Omental fat pad (tissue), 4 donors: Measurements from ENCODE around the gene BEGAIN. TPM values are rescaled to one million over a fixed set of nuclear protein-coding genes. Genes with fewer than 3 reads are reported as not detected.

ENCODE experiments used
- ATAC-seq: fragments of 150-250 bp; one replicate; pipeline ENCODE4 v1.9.1; 2016; ENCODE audit warnings: mild to moderate bottlenecking, moderate library complexity; ENCODE audit not compliant: low FRiP score
- DNase-seq: peaks from one replicate; pipeline ENCODE4 v3.0.0-alpha.2; 2019; ENCODE audit warnings: low spot score
- total RNA-seq, 4 donors: library from RNA; depleted of rRNA; stranded (reverse); fragments of >200 nt; gene quantifications; one replicate each; pipeline ENCODE4 v1.1.0, GENCODE V29; 2016
- TF ChIP-seq, protein P1 (sequence below), 3 donors: fragments of 450-650 bp; IDR thresholded peaks; one replicate each; pipeline ENCODE4 v1.5.1; 2016 to 2017; ENCODE audit warnings: antibody characterized with exemption in 3 of 3, mild to moderate bottlenecking in 3 of 3, moderate library complexity in 2 of 3

BEGAIN gene
- total RNA-seq, 4 donors from 2014 or later, result 1.0 to 8.6 (median 1.6) TPM

DNA sequence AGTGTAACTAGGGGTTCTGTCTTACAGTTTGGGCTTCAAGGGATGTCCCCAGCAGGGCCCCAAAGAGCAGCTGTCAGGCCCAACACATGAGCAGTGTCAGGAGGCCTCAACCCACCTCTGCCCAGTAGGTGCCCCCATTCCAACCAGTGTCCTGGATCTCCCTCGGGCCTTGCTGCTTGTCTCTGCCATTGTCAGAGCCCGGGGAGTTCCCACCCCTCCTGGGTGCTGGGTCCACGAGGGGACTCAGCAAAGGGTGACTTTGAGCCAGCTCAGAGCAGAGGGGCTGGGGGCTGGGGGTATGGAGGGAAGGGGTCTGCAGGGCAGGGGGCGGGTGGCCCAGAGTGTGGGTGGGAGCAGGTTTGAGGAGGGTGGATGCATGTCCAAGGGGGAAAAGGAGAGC lies 18.0 kb upstream of the BEGAIN start:
- no peak for DNase-seq
- TF ChIP-seq, protein P1, sequence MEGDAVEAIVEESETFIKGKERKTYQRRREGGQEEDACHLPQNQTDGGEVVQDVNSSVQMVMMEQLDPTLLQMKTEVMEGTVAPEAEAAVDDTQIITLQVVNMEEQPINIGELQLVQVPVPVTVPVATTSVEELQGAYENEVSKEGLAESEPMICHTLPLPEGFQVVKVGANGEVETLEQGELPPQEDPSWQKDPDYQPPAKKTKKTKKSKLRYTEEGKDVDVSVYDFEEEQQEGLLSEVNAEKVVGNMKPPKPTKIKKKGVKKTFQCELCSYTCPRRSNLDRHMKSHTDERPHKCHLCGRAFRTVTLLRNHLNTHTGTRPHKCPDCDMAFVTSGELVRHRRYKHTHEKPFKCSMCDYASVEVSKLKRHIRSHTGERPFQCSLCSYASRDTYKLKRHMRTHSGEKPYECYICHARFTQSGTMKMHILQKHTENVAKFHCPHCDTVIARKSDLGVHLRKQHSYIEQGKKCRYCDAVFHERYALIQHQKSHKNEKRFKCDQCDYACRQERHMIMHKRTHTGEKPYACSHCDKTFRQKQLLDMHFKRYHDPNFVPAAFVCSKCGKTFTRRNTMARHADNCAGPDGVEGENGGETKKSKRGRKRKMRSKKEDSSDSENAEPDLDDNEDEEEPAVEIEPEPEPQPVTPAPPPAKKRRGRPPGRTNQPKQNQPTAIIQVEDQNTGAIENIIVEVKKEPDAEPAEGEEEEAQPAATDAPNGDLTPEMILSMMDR (IDR thresholded peaks at IDR 0.05), result no peak
- no peak for ATAC-seq

DNA sequence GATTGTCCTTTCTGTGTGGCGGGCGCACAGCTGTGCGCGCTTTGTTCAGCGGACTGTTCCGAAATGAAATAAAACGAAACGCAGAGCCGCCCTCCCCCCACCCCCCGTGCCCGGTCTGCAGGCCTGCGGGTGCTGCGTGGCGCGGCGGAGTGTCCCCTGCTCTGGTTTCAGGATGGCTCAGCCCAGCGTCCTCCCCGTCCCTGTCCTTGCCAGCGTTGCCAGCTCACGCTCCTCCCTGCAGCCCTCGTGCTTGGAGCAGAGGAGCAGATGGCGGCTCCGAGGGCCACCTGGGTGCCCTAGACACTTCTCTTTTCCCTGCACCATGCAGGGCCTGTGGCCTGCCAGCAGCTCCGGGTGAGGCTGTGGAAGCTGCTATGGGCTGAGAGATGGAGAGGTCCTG lies 17.5 kb upstream of the BEGAIN start:
- DNase-seq, result no peak
- TF ChIP-seq, protein P1 (IDR thresholded peaks at IDR 0.05), result no peak

DNA sequence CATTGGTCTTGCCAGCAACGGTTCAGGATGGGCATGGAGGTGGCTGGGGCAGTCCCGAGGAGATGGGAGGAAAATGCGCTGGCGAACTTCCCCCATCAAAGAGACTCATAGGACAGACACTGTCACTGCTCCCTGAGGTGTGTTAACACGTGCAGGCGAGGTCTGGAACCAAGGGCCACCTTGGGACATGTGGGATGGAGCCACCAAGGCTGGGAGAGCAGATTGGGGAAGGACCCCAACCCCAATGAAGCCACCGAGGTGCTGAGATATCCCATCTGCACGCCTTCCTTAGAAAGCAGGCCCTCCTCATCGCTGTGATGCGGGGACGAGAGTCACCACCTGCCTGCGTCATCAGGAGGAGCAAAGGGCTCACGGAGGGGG lies 16.9 kb upstream of the BEGAIN start:
- TF ChIP-seq, protein P1 (IDR thresholded peaks at IDR 0.05), result no peak
- ATAC-seq (no peak), DNase-seq (no peak)

More for the DNA sequence above, 17.5 kb upstream of the BEGAIN start:
- no peak for ATAC-seq

- TF ChIP-seq, protein P1 (IDR thresholded peaks at IDR 0.05), result no peak
- ATAC-seq (no peak), DNase-seq (no peak)
Measured at GRCh38 chr14:100603341-100604120, 16.3 kb upstream of the BEGAIN start.

DNA sequence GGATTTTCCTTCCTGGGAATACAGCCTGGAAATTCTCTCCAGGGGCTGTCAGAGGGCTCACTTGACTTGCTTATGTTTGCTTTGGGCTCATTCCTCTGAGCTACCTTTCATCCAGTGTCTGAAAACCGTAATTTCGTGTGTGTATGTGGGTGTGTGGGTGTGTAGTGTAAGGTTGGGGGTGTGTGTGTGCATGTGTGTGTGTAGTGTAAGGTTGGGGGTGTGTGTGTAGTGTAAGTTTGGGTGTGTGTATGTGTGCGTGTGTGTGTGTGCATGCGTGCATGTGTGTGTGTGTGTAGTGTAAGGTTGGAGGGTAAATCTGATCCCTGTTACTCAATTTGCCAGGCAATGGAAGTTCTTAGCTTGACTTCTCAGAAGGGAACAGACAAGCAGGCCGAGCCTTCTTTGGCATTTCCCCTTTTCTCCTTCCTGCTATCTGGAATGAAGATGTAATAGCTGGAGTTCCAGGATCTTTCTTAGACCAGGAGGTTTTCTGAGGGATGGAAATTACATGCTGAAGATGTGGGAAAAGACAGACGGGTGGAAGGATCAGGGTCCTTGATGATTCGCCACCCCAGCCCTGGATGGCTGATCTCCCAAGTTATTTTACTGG lies 15.5 kb upstream of the BEGAIN start:
- no peak for ATAC-seq
- DNase-seq, result no peak

GRCh38 chr14:100601914-100602313 lies 14.7 kb upstream of the BEGAIN start:
- ATAC-seq (no peak), DNase-seq (no peak)
- TF ChIP-seq, protein P1 (IDR thresholded peaks at IDR 0.05), result no peak

More for the DNA sequence above, 15.5 kb upstream of the BEGAIN start:
- TF ChIP-seq, protein P1 (IDR thresholded peaks at IDR 0.05), result no peak

DNA sequence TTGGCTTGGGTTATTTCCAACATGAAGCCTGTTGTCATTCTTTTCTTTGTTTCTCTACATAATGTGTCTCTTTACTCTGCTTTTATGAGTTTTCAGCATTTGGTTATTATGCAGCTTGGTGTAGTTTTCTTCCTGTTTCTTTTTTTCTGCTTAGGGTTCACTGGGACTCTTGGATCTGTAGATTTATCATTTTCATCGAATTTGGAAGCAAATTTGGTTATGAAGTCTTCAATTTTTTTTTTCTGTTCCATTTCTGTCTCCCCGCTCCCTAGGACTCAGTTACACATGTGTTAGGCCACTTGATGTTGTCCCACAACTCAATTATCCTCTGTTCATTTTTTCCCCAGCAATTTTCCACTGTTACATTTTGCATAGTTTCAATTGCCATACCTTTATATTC lies 13.8 kb upstream of the BEGAIN start:
- TF ChIP-seq, protein P1 (IDR thresholded peaks at IDR 0.05), result no peak
- ATAC-seq (no peak), DNase-seq (no peak)
